GM20000 (cell line): Measurements from ENCODE around the gene JAKMIP3.

ENCODE experiments used
- DNase-seq: peaks from one replicate; pipeline ENCODE4 v3.0.0; 2012; ENCODE audit warnings: low spot score
- CTCF ChIP-seq: IDR thresholded peaks from 2 replicates; pipeline ENCODE4 v1.5.1; 2012; ENCODE audit warnings: mild to moderate bottlenecking, control low read depth; ENCODE audit errors: extremely low read depth, missing control alignments

Gene JAKMIP3

GRCh38 chr10:132104471-132105301 lies 38.9 kb downstream of the JAKMIP3 start:
- TF ChIP-seq CTCF: no peak
- DNase-seq: no peak

- no peak for DNase-seq
- TF ChIP-seq CTCF: no peak
Observed at GRCh38 chr10:132105302-132105995, 39.7 kb downstream of the JAKMIP3 start.

GRCh38 chr10:132106431-132106830 lies 40.7 kb downstream of the JAKMIP3 start:
- no peak for TF ChIP-seq CTCF
- no peak for DNase-seq

GRCh38 chr10:132107186-132107948 lies 41.6 kb downstream of the JAKMIP3 start:
- TF ChIP-seq CTCF: no peak
- DNase-seq: no peak

GRCh38 chr10:132107949-132108877 lies 42.5 kb downstream of the JAKMIP3 start:
- DNase-seq: no peak
- no peak for TF ChIP-seq CTCF

GRCh38 chr10:132109341-132110110 lies 43.8 kb downstream of the JAKMIP3 start:
- TF ChIP-seq CTCF: no peak
- no peak for DNase-seq
